Fibroblast of lung (primary cell): ENCODE data around the gene DNAH14.

Experiments
- EZH2 ChIP-seq: IDR thresholded peaks from 2 replicates; pipeline ENCODE4 v1.5.1; 2012; ENCODE audit warnings: low read length, control low read depth, mild to moderate bottlenecking; ENCODE audit errors: missing control alignments
- TF ChIP-seq, protein P1 (sequence below), 2 donors: IDR thresholded peaks in 1 of 2; conservative IDR thresholded peaks in 1 of 2; 1 replicate in 1 of 2; 2 replicates in 1 of 2; pipeline ENCODE4 v1.5.1; 2011 to 2012; ENCODE audit warnings: low read length in 2 of 2, control low read depth in 1 of 2, inconsistent platforms in 1 of 2, low read depth in 1 of 2, mild to moderate bottlenecking in 1 of 2

DNA sequence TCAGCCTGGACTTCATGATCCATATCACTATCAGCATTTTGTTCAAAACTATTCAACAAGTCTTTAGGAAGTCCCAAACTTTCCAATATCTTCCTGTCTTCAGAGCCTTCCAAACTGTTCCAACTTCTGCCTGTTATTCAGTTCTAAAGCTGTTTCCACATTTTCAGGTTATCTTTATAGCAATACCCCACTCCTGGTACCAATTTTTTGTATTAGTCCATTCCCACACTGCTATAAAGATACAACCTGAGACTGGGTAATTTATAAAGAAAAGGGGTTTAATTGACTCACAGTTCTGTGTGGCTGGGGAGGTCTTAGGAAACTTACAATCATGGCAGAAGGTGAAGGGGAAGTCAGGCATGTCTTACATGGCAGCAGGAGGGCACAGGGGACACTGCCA lies 18.3 kb upstream of the DNAH14 start:
- TF ChIP-seq, protein P1, sequence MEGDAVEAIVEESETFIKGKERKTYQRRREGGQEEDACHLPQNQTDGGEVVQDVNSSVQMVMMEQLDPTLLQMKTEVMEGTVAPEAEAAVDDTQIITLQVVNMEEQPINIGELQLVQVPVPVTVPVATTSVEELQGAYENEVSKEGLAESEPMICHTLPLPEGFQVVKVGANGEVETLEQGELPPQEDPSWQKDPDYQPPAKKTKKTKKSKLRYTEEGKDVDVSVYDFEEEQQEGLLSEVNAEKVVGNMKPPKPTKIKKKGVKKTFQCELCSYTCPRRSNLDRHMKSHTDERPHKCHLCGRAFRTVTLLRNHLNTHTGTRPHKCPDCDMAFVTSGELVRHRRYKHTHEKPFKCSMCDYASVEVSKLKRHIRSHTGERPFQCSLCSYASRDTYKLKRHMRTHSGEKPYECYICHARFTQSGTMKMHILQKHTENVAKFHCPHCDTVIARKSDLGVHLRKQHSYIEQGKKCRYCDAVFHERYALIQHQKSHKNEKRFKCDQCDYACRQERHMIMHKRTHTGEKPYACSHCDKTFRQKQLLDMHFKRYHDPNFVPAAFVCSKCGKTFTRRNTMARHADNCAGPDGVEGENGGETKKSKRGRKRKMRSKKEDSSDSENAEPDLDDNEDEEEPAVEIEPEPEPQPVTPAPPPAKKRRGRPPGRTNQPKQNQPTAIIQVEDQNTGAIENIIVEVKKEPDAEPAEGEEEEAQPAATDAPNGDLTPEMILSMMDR (conservative IDR thresholded peaks at IDR 0.05 in 1 of 2, IDR thresholded peaks at IDR 0.05 in 1 of 2; ENCODE audit: low read depth in 1 of 2, low read length in 2 of 2) = no peak
- TF ChIP-seq EZH2 = no peak
